Cardiac muscle cell (in vitro differentiated cells and primary cell): ENCODE results near the gene HVCN1. TPM values are rescaled to one million over a fixed set of nuclear protein-coding genes. Genes with fewer than 3 reads are reported as not detected.

ENCODE experiments used
- DNase-seq, 2 donors: peaks; one replicate each; pipeline versions ENCODE4 v3.0.0 to v3.0.0-alpha.2; 2010 to 2017; ENCODE audit warnings: low read depth in 1 of 2, low spot score in 1 of 2
- H3K27ac ChIP-seq: fragments of 200-600 bp; sonication (generic); 2 replicates; pipeline ENCODE4 v1.5.1; 2016
- H3K27me3 ChIP-seq: fragments of 200-600 bp; sonication (generic); 2 replicates; pipeline ENCODE4 v1.6.0; 2016; ENCODE audit warnings: control low read depth
- H3K36me3 ChIP-seq: fragments of 200-600 bp; sonication (generic); 2 replicates; pipeline ENCODE4 v1.5.1; 2016; ENCODE audit warnings: control low read depth
- H3K4me1 ChIP-seq: fragments of 200-600 bp; sonication (generic); 2 replicates; pipeline ENCODE4 v1.8.1; 2017; ENCODE audit warnings: low read depth, mild to moderate bottlenecking, mixed run types
- H3K4me3 ChIP-seq: fragments of 200-600 bp; sonication (generic); 2 replicates; pipeline ENCODE4 v1.5.1; 2016; ENCODE audit warnings: mild to moderate bottlenecking
- H3K9me3 ChIP-seq: fragments of 200-600 bp; sonication (generic); 2 replicates; pipeline ENCODE4 v1.5.1; 2017; ENCODE audit warnings: low read depth, mild to moderate bottlenecking, control low read depth
- polyA plus RNA-seq: library from polyadenylated mRNA; unstranded; fragments of >200 nt; fragmentation: Nextera tagmentation; extraction: Ambion mirVana; gene quantifications from 2 replicates; pipeline ENCODE4 v1.2.1, GENCODE V29; 2016
- total RNA-seq: library from RNA; depleted of rRNA; stranded (reverse); fragments of >200 nt; gene quantifications from 2 replicates; pipeline ENCODE4 v1.2.3, GENCODE V29; 2016
- TF ChIP-seq, protein P1 (sequence below): IDR thresholded peaks from 2 replicates; pipeline ENCODE4 v1.5.1; 2012; ENCODE audit warnings: low read depth, mild to moderate bottlenecking, low read length

The HVCN1 gene
- total and polyA plus RNA-seq, 2 experiments from 2014 or later, result 3.8 to 8.7 TPM

DNA sequence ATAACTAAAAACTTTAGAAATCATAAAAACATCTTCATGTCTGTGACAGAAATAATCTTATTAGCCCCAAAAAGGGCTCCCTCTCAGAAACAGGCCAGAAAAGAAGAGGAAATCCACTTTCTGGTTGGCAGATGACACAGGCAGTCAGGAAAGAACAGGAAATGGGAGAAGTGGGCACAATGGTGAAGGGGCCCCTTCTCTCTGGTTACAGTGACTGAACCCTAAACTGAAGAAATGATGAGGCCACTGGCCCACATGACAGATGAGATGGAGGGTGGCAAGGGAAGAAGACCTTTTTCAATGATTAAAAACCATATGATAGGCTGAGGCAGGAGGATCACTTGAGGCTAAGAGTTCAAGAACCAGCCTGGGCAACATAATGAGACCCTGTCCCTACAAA, 53.9 kb downstream of the HVCN1 start:
- TF ChIP-seq, protein P1, sequence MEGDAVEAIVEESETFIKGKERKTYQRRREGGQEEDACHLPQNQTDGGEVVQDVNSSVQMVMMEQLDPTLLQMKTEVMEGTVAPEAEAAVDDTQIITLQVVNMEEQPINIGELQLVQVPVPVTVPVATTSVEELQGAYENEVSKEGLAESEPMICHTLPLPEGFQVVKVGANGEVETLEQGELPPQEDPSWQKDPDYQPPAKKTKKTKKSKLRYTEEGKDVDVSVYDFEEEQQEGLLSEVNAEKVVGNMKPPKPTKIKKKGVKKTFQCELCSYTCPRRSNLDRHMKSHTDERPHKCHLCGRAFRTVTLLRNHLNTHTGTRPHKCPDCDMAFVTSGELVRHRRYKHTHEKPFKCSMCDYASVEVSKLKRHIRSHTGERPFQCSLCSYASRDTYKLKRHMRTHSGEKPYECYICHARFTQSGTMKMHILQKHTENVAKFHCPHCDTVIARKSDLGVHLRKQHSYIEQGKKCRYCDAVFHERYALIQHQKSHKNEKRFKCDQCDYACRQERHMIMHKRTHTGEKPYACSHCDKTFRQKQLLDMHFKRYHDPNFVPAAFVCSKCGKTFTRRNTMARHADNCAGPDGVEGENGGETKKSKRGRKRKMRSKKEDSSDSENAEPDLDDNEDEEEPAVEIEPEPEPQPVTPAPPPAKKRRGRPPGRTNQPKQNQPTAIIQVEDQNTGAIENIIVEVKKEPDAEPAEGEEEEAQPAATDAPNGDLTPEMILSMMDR, result no peak
- Histone ChIP-seq H3K4me3 (no peak overlapping the region), H3K36me3 (peaks cover 7% of the 10 kb centered on the region), H3K4me1 (peaks cover 7% of the 10 kb centered on the region), H3K27me3 (no peaks in the 10 kb centered on the region), H3K27ac (no peak overlapping the region), H3K9me3 (no peaks in the 10 kb centered on the region)
- no peak for DNase-seq

DNA sequence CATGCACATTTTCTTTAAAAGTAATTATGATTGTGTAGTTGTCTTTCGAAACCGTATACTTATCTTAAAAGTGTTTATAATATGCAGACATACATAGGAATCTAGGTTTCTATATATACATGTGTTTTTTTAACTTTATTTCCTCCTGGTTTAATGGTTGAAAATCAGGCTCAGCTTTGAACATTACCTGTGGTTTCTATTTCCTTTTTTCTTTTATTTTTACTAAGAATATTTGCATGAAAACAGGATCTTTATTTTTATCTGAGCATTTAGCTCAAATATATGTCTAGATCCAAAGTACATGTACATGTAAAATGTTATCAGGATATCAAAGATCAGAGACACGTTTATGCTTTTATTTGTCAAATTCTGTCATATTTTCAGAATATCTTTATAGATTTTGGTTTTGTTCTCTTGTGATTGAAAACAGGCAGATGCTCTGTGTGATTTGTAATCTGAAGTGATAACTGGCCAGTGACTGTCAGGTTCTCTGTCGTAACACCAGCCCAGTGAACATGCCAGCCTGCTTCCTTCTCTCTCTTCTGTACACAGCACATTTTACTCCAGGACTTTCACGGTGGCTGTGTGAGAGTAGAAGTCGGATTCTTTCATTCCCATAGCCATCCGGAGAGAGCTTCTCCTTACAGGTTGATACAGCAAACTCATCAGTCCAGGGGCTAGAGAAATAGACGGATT, 61.3 kb downstream of the HVCN1 start:
- Histone ChIP-seq H3K9me3 (no peaks in the 10 kb centered on the region), H3K36me3 (peaks cover 8% of the 10 kb centered on the region), H3K27ac (no peak overlapping the region), H3K27me3 (no peaks in the 10 kb centered on the region), H3K4me3 (no peak overlapping the region), H3K4me1 (no peaks in the 10 kb centered on the region)
- DNase-seq, result no peak
- TF ChIP-seq, protein P1, result no peak

DNA sequence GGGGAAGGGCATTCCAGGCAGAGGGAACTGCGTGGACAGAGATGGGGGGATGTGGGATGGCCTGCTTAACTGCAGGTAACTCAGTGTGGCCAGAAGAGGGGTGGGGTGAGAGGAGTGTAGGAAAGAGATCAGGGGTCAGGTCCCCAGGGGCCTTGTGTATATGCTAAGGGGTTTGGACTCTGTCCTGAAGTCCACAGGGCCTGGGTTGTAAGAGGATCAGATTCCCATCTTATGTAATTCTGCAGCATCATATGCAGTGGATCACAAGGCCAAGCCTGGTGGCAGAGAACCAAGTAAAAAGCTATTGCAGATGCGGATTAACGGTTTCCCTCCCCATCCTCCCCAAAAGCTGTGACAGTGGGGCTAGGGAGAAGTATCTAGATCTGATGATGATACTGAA, 66.3 kb downstream of the HVCN1 start:
- no peaks in the 10 kb centered on the region for H3K27me3 ChIP-seq
- TF ChIP-seq, protein P1, result no peak

GRCh38 chr12:110619534-110619953, 69.4 kb downstream of the HVCN1 start:
- no peaks in the 10 kb centered on the region for H3K9me3 ChIP-seq
- H3K4me1 ChIP-seq, result peaks cover 3% of the 10 kb centered on the region
- no peak overlapping the region for H3K27ac ChIP-seq
- DNase-seq, result no peak
- no peaks in the 10 kb centered on the region for H3K27me3 ChIP-seq
- H3K4me3 ChIP-seq, result no peak overlapping the region
- TF ChIP-seq, protein P1, result no peak
- no peaks in the 10 kb centered on the region for H3K36me3 ChIP-seq

More for the DNA sequence above, 66.3 kb downstream of the HVCN1 start:
- Histone ChIP-seq H3K27ac (no peak overlapping the region), H3K36me3 (peaks cover 8% of the 10 kb centered on the region), H3K9me3 (no peaks in the 10 kb centered on the region), H3K4me3 (no peak overlapping the region), H3K4me1 (no peaks in the 10 kb centered on the region)
- no peak for DNase-seq

DNA sequence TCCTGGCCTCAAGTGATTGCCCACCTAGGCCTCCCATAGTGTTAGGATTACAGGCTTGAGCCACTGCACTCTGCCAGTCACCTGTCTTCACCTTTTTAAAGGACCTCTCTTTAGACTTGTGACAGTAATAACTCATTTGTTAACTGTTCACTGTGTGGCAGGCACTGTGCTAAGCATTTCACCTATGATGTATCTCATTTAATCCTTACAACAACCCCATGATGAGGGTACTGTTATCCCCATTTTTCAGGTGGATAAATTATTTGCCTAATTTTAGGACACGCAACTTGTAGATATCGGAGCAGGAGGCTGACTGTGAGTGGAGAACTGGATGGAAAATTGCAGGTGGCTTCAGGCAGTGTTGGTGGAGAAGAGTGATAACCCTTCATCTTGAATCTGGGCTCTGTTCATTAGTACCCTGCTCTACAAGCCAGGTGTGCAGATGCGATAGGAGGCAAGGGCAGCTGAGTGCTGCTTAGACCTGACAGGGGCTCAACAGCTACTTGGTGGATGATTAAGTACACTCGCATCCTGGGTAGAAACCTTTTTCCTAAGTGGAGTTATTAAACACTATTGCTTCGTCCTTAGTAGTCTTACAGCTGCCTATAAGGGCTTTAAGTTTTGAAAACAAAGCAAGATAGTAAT, 72.3 kb downstream of the HVCN1 start:
- no peak overlapping the region for H3K4me3 ChIP-seq
- peaks cover 3% of the 10 kb centered on the region for H3K4me1 ChIP-seq
- TF ChIP-seq, protein P1, result no peak
- no peaks in the 10 kb centered on the region for H3K36me3 ChIP-seq
- H3K9me3 ChIP-seq, result no peaks in the 10 kb centered on the region
- H3K27ac ChIP-seq, result no peak overlapping the region
- no peaks in the 10 kb centered on the region for H3K27me3 ChIP-seq
- DNase-seq, result no peak
